C4-2B (cell line): Measurements from ENCODE around the gene DPYSL4.

ENCODE experiments used
- ZFX ChIP-seq: fragments of 450-650 bp; IDR thresholded peaks from 2 replicates; pipeline ENCODE4 v1.6.1; 2017
- TF ChIP-seq, protein P1 (sequence below): fragments of 450-650 bp; conservative IDR thresholded peaks from 2 replicates; pipeline ENCODE4 v1.5.1; 2017; ENCODE audit warnings: mild to moderate bottlenecking

- TF ChIP-seq, protein P1, sequence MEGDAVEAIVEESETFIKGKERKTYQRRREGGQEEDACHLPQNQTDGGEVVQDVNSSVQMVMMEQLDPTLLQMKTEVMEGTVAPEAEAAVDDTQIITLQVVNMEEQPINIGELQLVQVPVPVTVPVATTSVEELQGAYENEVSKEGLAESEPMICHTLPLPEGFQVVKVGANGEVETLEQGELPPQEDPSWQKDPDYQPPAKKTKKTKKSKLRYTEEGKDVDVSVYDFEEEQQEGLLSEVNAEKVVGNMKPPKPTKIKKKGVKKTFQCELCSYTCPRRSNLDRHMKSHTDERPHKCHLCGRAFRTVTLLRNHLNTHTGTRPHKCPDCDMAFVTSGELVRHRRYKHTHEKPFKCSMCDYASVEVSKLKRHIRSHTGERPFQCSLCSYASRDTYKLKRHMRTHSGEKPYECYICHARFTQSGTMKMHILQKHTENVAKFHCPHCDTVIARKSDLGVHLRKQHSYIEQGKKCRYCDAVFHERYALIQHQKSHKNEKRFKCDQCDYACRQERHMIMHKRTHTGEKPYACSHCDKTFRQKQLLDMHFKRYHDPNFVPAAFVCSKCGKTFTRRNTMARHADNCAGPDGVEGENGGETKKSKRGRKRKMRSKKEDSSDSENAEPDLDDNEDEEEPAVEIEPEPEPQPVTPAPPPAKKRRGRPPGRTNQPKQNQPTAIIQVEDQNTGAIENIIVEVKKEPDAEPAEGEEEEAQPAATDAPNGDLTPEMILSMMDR: no peak
- no peak for TF ChIP-seq ZFX
Measured at GRCh38 chr10:132184816-132185593, 1.7 kb upstream of the DPYSL4 start.
